GM23338 (cell line): Measurements from ENCODE around the gene BTRC. TPM values are rescaled to one million over a fixed set of nuclear protein-coding genes. Genes with fewer than 3 reads are reported as not detected.
"Not testable (repeated sequence)": the region's sequence is repeated elsewhere in the genome, so short reads cannot be mapped to it uniquely, and the experiment has no call there.

Experiments used
- ATAC-seq: fragments of 200-7000 bp; cut with Tn5 transposase; 3 replicates; pipeline ENCODE4 v1.9.1; 2020
- DNase-seq: peaks from one replicate; pipeline ENCODE4 v3.0.0-alpha.2; 2015; ENCODE audit warnings: low spot score
- H2AFZ ChIP-seq: fragments of 200-600 bp; sonication (generic); 2 replicates; pipeline ENCODE4 v1.8.0; 2016; ENCODE audit warnings: antibody characterized with exemption, mild to moderate bottlenecking, moderate library complexity
- H3F3A ChIP-seq: fragments of 200-600 bp; sonication (generic); replicated peaks from 2 replicates; pipeline ENCODE4 v1.8.0; 2017; ENCODE audit warnings: antibody characterized with exemption, mixed run types, low read depth
- H3K27ac ChIP-seq: fragments of 200-600 bp; sonication (generic); 2 replicates; pipeline ENCODE4 v1.6.1; 2016; ENCODE audit warnings: low read depth
- H3K27me3 ChIP-seq: fragments of 200-600 bp; sonication (generic); 2 replicates; pipeline ENCODE4 v1.8.0; 2016; ENCODE audit warnings: mild to moderate bottlenecking, mixed run types, moderate library complexity; ENCODE audit not compliant: insufficient read depth
- H3K36me3 ChIP-seq: fragments of 200-600 bp; sonication (generic); 2 replicates; pipeline ENCODE4 v1.8.0; 2016; ENCODE audit warnings: mild to moderate bottlenecking; ENCODE audit not compliant: insufficient read depth
- H3K4me1 ChIP-seq: fragments of 200-600 bp; sonication (generic); 2 replicates; pipeline ENCODE4 v1.8.0; 2016; ENCODE audit warnings: mild to moderate bottlenecking, moderate library complexity; ENCODE audit not compliant: insufficient read depth
- H3K4me2 ChIP-seq: fragments of 200-600 bp; sonication (generic); 2 replicates; pipeline ENCODE4 v1.7.1; 2017; ENCODE audit warnings: mixed run types
- H3K4me3 ChIP-seq: fragments of 200-600 bp; sonication (generic); 2 replicates; pipeline ENCODE4 v1.6.1; 2016; ENCODE audit warnings: mixed run types
- H3K79me2 ChIP-seq: fragments of 200-600 bp; sonication (generic); replicated peaks from 2 replicates; pipeline ENCODE4 v1.8.0; 2017; ENCODE audit warnings: mild to moderate bottlenecking; ENCODE audit not compliant: insufficient read depth
- H3K9me2 ChIP-seq: fragments of 200-600 bp; sonication (generic); 2 replicates; pipeline ENCODE4 v1.8.0; 2017; ENCODE audit not compliant: insufficient read depth
- H4K20me1 ChIP-seq: fragments of 200-600 bp; sonication (generic); replicated peaks from 2 replicates; pipeline ENCODE4 v1.8.0; 2017; ENCODE audit warnings: mild to moderate bottlenecking; ENCODE audit not compliant: insufficient read depth
- H3K27ac Mint-ChIP-seq: 2 replicates; pipeline ENCODE4 v1.8.0; 2020; ENCODE audit warnings: inconsistent platforms, mild to moderate bottlenecking, moderate library complexity, mixed read lengths
- H3K27me3 Mint-ChIP-seq: 3 replicates; pipeline ENCODE4 v1.8.0; 2022; ENCODE audit warnings: low read depth, mild to moderate bottlenecking, moderate library complexity, mixed read lengths, inconsistent platforms; ENCODE audit not compliant: insufficient read depth, poor library complexity
- H3K36me3 Mint-ChIP-seq: 3 replicates; pipeline ENCODE4 v1.8.0; 2021; ENCODE audit warnings: low read depth, mild to moderate bottlenecking, inconsistent platforms, moderate library complexity, mixed read lengths
- H3K4me1 Mint-ChIP-seq: 3 replicates; pipeline ENCODE4 v1.8.0; 2020; ENCODE audit warnings: mild to moderate bottlenecking, inconsistent platforms, mixed read lengths
- H3K4me3 Mint-ChIP-seq: 3 replicates; pipeline ENCODE4 v1.8.0; 2021; ENCODE audit warnings: moderate library complexity, mild to moderate bottlenecking, inconsistent platforms, mixed read lengths
- H3K9me3 Mint-ChIP-seq: 3 replicates; pipeline ENCODE4 v1.8.0; 2020; ENCODE audit warnings: moderate library complexity, mild to moderate bottlenecking, inconsistent platforms, mixed read lengths
- CREB1 ChIP-seq: fragments of 250-450 bp; sonication (Bioruptor Pico); IDR thresholded peaks from 2 replicates; pipeline ENCODE4 v1.5.0; 2020; ENCODE audit warnings: low read depth, mild to moderate bottlenecking, moderate library complexity
- CTCF ChIP-seq, 2 experiments: fragments of 200-600 bp in 1 of 2; sonication (generic) in 1 of 2; conservative IDR thresholded peaks; 2 replicates each; pipeline versions ENCODE4 v1.5.1 to v1.6.1; 2016 to 2017; ENCODE audit warnings: antibody characterized with exemption in 2 of 2, low read depth in 2 of 2, mild to moderate bottlenecking in 2 of 2, moderate library complexity in 1 of 2
- EZH2 ChIP-seq: fragments of 200-600 bp; sonication (generic); IDR thresholded peaks from one replicate; pipeline ENCODE4 v1.8.0; 2017; ENCODE audit warnings: antibody characterized with exemption, mild to moderate bottlenecking, low read depth; ENCODE audit not compliant: unreplicated experiment
- EZH2phosphoT487 ChIP-seq: fragments of 200-600 bp; sonication (generic); IDR thresholded peaks from one replicate; pipeline ENCODE4 v1.8.1; 2018; ENCODE audit warnings: antibody characterized with exemption; ENCODE audit not compliant: unreplicated experiment
- JUNB ChIP-seq: IDR thresholded peaks from one replicate; pipeline ENCODE4 v1.6.1; 2016; ENCODE audit warnings: antibody characterized with exemption; ENCODE audit not compliant: unreplicated experiment
- NANOG ChIP-seq: IDR thresholded peaks from 2 replicates; pipeline ENCODE4 v1.6.1; 2016; ENCODE audit warnings: antibody characterized with exemption, borderline replicate concordance
- POLR2AphosphoS5 ChIP-seq: IDR thresholded peaks from 2 replicates; pipeline ENCODE4 v1.6.1; 2016; ENCODE audit warnings: antibody characterized with exemption, low read depth
- STAT1 ChIP-seq: IDR thresholded peaks from one replicate; pipeline ENCODE4 v1.6.1; 2016; ENCODE audit warnings: antibody characterized with exemption; ENCODE audit not compliant: unreplicated experiment
- ZNF114 ChIP-seq: fragments of 250-450 bp; sonication (Bioruptor Pico); IDR thresholded peaks from 2 replicates; pipeline ENCODE4 v1.5.0; 2020; ENCODE audit warnings: mild to moderate bottlenecking, moderate library complexity
- ZNF331 ChIP-seq: fragments of 250-450 bp; sonication (Bioruptor Pico); IDR thresholded peaks from 2 replicates; pipeline ENCODE4 v1.5.0; 2020; ENCODE audit warnings: low read depth, mild to moderate bottlenecking, moderate library complexity
- polyA plus RNA-seq: library from polyadenylated mRNA; unstranded; fragments of >200 nt; fragmentation: Nextera tagmentation; extraction: Ambion mirVana; gene quantifications from 2 replicates; pipeline ENCODE4 v1.2.1, GENCODE V29; 2016
- total RNA-seq: library from RNA; depleted of rRNA; stranded (reverse); fragments of >200 nt; shearing (Covaris generic); gene quantifications from 2 replicates; pipeline ENCODE4 v1.2.3, GENCODE V29; 2014
- TF ChIP-seq, protein P1 (sequence below): IDR thresholded peaks from one replicate; pipeline ENCODE4 v1.6.1; 2018; ENCODE audit warnings: antibody characterized with exemption; ENCODE audit not compliant: unreplicated experiment

BTRC gene
- total and polyA plus RNA-seq, 2 experiments from 2014 or later: 10.0 to 17.5 TPM

DNA sequence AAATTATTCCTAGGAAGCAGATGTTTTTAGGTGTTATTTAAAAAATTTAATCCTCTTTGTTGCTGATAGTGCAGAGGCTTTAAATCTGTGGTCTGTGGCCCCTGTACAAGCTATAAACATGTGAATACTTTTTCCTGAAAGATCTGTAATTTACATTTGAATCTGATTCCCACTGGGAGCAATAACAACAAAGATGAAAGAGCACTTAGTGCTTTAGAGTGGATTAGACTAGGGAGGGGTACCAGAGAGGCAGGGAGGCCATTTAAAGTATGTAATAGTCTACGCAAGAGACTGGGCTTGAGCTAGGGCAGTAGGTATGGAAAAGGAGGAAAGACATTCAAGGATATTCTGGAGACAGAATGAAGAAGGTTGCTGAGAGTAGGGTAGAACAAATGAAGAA lies 19.1 kb downstream of the BTRC start (continued):
- TF ChIP-seq, protein P1, sequence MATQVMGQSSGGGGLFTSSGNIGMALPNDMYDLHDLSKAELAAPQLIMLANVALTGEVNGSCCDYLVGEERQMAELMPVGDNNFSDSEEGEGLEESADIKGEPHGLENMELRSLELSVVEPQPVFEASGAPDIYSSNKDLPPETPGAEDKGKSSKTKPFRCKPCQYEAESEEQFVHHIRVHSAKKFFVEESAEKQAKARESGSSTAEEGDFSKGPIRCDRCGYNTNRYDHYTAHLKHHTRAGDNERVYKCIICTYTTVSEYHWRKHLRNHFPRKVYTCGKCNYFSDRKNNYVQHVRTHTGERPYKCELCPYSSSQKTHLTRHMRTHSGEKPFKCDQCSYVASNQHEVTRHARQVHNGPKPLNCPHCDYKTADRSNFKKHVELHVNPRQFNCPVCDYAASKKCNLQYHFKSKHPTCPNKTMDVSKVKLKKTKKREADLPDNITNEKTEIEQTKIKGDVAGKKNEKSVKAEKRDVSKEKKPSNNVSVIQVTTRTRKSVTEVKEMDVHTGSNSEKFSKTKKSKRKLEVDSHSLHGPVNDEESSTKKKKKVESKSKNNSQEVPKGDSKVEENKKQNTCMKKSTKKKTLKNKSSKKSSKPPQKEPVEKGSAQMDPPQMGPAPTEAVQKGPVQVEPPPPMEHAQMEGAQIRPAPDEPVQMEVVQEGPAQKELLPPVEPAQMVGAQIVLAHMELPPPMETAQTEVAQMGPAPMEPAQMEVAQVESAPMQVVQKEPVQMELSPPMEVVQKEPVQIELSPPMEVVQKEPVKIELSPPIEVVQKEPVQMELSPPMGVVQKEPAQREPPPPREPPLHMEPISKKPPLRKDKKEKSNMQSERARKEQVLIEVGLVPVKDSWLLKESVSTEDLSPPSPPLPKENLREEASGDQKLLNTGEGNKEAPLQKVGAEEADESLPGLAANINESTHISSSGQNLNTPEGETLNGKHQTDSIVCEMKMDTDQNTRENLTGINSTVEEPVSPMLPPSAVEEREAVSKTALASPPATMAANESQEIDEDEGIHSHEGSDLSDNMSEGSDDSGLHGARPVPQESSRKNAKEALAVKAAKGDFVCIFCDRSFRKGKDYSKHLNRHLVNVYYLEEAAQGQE: no peak
- TF ChIP-seq EZH2phosphoT487: no peak
- no peak for TF ChIP-seq EZH2
- no peak for TF ChIP-seq NANOG

GRCh38 chr10:101373993-101374392 lies 20.0 kb downstream of the BTRC start:
- H3K27me3 Mint-ChIP-seq, H3K4me1 ChIP-seq: not testable (repeated sequence)

GRCh38 chr10:101375076-101375475 lies 21.1 kb downstream of the BTRC start:
- Histone ChIP-seq H3K27me3 (no peaks in the 10 kb centered on the region), H3K9me2 (no peaks in the 10 kb centered on the region), H4K20me1 (peaks cover 10% of the 10 kb centered on the region), H2AFZ (no peak overlapping the region), H3K27ac (no peak overlapping the region), H3K4me3 (no peak overlapping the region), H3K79me2 (peaks cover 3% of the 10 kb centered on the region), H3K4me1 (0 out of 2 replicates have a peak, but pooled peaks cover 7% of the 10 kb centered on the region), H3K4me2 (no peak overlapping the region), H3K36me3 (no peaks in the 10 kb centered on the region), H3F3A (no peaks in the 10 kb centered on the region)
- Mint-ChIP-seq H3K27me3 (no peaks in the 10 kb centered on the region), H3K4me3 (no peak overlapping the region), H3K36me3 (peaks cover 3% of the 10 kb centered on the region; the same call in 1 of the 3 replicates), H3K27ac (no peak overlapping the region), H3K4me1 (peaks cover 7% of the 10 kb centered on the region; the same call in 2 of the 3 replicates), H3K9me3 (no peaks in the 10 kb centered on the region; the same call in 2 of the 3 replicates)
- ATAC-seq: no peak
- TF ChIP-seq CTCF (conservative IDR thresholded peaks at IDR 0.05; ENCODE audit: low read depth in 2 of 2) (no peak), STAT1 (no peak), ZNF331 (CRISPR knock-in tag) (no peak), CREB1 (CRISPR knock-in tag) (no peak), JUNB (no peak), ZNF114 (no peak), EZH2 (no peak), NANOG (no peak), EZH2phosphoT487 (no peak), POLR2AphosphoS5 (no peak)
- TF ChIP-seq, protein P1: no peak
- no peak for DNase-seq

More at GRCh38 chr10:101373993-101374392, 20.0 kb downstream of the BTRC start:
- not testable (repeated sequence) for H3K4me3 ChIP-seq, H3K27me3 ChIP-seq, H3K27ac Mint-ChIP-seq, H4K20me1 ChIP-seq, H3K36me3 Mint-ChIP-seq, H3K9me3 Mint-ChIP-seq, H3F3A ChIP-seq, DNase-seq, H3K27ac ChIP-seq, H3K4me2 ChIP-seq, ATAC-seq, H3K9me2 ChIP-seq, H3K4me3 Mint-ChIP-seq, H3K36me3 ChIP-seq, H3K4me1 Mint-ChIP-seq, H3K79me2 ChIP-seq, H2AFZ ChIP-seq
